GM12801 (cell line): ENCODE data around the gene DLAT.

Experiments
- CTCF ChIP-seq: IDR thresholded peaks from one replicate; pipeline ENCODE4 v1.5.1; 2011; ENCODE audit warnings: control low read depth; ENCODE audit not compliant: insufficient read length; ENCODE audit errors: extremely low read depth

Gene DLAT

GRCh38 chr11:112024773-112025678 is at the start of gene DLAT:
TSS of gene DLAT (plus strand) at chr11:112025408. CDS start at chr11:112025473, 65 bp downstream.
- no peak for TF ChIP-seq CTCF

- TF ChIP-seq CTCF = no peak
Measured at GRCh38 chr11:111976119-111976766, 49.0 kb upstream of the DLAT start.

GRCh38 chr11:111976767-111977145 is 48.5 kb upstream of the DLAT start:
- TF ChIP-seq CTCF = no peak

- TF ChIP-seq CTCF = no peak
Measured at GRCh38 chr11:111977146-111978027, 47.8 kb upstream of the DLAT start.

GRCh38 chr11:111978028-111978771 is 47.0 kb upstream of the DLAT start:
- TF ChIP-seq CTCF = no peak

GRCh38 chr11:111980062-111980461 is 45.1 kb upstream of the DLAT start:
- TF ChIP-seq CTCF = no peak
